HG03354 (cell line): ENCODE measurements around the gene ASPRV1.
"Not testable (repeated sequence)": the region's sequence is repeated elsewhere in the genome, so short reads cannot be mapped to it uniquely, and the experiment has no call there.

ENCODE experiments used
- ATAC-seq: cut with Tn5 transposase; IDR thresholded peaks from one replicate; pipeline ENCODE4 v1.9.1; 2021; ENCODE audit warnings: mild to moderate bottlenecking; ENCODE audit not compliant: unreplicated experiment, poor library complexity, severe bottlenecking

ASPRV1 gene

GRCh38 chr2:69965756-69966445 lies 4.5 kb upstream of the ASPRV1 start:
- ATAC-seq, result no peak

- ATAC-seq, result no peak
Observed at GRCh38 chr2:69964353-69964841, 3.0 kb upstream of the ASPRV1 start.

- no peak for ATAC-seq
Observed at GRCh38 chr2:69962986-69963730, 1.7 kb upstream of the ASPRV1 start.

- no peak for ATAC-seq
Observed at GRCh38 chr2:69960821-69961220, 610 bp downstream of the ASPRV1 start.

- ATAC-seq, result no peak
Observed at GRCh38 chr2:69959425-69959824, 2.0 kb downstream of the ASPRV1 start.

- ATAC-seq, result no peak
Observed at GRCh38 chr2:69958480-69958879, 3.0 kb downstream of the ASPRV1 start.

- no peak for ATAC-seq
Observed at GRCh38 chr2:69957965-69958364, 3.5 kb downstream of the ASPRV1 start.

GRCh38 chr2:69956475-69956979 lies 4.9 kb downstream of the ASPRV1 start:
- no peak for ATAC-seq

GRCh38 chr2:69955029-69955428 lies 6.4 kb downstream of the ASPRV1 start:
- ATAC-seq, result no peak

GRCh38 chr2:69954084-69954483 lies 7.3 kb downstream of the ASPRV1 start:
- no peak for ATAC-seq

GRCh38 chr2:69952336-69953115 lies 8.9 kb downstream of the ASPRV1 start:
- ATAC-seq, result no peak

GRCh38 chr2:69950671-69951070 lies 10.8 kb downstream of the ASPRV1 start:
- ATAC-seq, result not testable (repeated sequence)

GRCh38 chr2:69950241-69950640 lies 11.2 kb downstream of the ASPRV1 start:
- no peak for ATAC-seq

- no peak for ATAC-seq
Observed at GRCh38 chr2:69948963-69949645, 12.3 kb downstream of the ASPRV1 start.

GRCh38 chr2:69948032-69948962 lies 13.1 kb downstream of the ASPRV1 start:
- ATAC-seq, result no peak

- no peak for ATAC-seq
Observed at GRCh38 chr2:69947325-69947931, 14.0 kb downstream of the ASPRV1 start.

GRCh38 chr2:69946351-69947324 lies 14.8 kb downstream of the ASPRV1 start:
- peak; percentile 91 for ATAC-seq
